Measurements from ENCODE around the gene RBM18.

DNA sequence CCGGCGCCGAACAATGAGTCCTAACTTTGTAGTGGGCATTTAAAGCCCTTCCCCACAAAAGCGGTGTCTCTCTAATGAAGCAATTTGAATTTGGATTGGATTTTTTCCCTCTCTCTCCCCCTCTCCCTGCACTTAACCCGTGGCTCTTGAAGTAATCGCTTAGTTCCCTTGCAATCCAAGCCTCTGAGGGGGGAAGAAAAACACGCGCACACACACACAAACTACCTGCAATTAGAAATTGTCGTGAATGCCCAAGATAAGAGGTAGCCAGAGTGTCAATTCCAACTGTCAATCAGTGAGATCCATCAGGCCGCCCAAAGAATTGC is 37.1 kb downstream of the RBM18 start:
- TF ChIP-seq, protein P1, sequence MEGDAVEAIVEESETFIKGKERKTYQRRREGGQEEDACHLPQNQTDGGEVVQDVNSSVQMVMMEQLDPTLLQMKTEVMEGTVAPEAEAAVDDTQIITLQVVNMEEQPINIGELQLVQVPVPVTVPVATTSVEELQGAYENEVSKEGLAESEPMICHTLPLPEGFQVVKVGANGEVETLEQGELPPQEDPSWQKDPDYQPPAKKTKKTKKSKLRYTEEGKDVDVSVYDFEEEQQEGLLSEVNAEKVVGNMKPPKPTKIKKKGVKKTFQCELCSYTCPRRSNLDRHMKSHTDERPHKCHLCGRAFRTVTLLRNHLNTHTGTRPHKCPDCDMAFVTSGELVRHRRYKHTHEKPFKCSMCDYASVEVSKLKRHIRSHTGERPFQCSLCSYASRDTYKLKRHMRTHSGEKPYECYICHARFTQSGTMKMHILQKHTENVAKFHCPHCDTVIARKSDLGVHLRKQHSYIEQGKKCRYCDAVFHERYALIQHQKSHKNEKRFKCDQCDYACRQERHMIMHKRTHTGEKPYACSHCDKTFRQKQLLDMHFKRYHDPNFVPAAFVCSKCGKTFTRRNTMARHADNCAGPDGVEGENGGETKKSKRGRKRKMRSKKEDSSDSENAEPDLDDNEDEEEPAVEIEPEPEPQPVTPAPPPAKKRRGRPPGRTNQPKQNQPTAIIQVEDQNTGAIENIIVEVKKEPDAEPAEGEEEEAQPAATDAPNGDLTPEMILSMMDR (IDR thresholded peaks at IDR 0.05 in 2 of 3, conservative IDR thresholded peaks at IDR 0.05 in 1 of 3; ENCODE audit: borderline replicate concordance in 1 of 3, insufficient read depth in 1 of 3, low read depth in 2 of 3, low read length in 2 of 3), result no peak
- TF ChIP-seq, protein P2, sequence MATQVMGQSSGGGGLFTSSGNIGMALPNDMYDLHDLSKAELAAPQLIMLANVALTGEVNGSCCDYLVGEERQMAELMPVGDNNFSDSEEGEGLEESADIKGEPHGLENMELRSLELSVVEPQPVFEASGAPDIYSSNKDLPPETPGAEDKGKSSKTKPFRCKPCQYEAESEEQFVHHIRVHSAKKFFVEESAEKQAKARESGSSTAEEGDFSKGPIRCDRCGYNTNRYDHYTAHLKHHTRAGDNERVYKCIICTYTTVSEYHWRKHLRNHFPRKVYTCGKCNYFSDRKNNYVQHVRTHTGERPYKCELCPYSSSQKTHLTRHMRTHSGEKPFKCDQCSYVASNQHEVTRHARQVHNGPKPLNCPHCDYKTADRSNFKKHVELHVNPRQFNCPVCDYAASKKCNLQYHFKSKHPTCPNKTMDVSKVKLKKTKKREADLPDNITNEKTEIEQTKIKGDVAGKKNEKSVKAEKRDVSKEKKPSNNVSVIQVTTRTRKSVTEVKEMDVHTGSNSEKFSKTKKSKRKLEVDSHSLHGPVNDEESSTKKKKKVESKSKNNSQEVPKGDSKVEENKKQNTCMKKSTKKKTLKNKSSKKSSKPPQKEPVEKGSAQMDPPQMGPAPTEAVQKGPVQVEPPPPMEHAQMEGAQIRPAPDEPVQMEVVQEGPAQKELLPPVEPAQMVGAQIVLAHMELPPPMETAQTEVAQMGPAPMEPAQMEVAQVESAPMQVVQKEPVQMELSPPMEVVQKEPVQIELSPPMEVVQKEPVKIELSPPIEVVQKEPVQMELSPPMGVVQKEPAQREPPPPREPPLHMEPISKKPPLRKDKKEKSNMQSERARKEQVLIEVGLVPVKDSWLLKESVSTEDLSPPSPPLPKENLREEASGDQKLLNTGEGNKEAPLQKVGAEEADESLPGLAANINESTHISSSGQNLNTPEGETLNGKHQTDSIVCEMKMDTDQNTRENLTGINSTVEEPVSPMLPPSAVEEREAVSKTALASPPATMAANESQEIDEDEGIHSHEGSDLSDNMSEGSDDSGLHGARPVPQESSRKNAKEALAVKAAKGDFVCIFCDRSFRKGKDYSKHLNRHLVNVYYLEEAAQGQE (IDR thresholded peaks at IDR 0.05; ENCODE audit: low read depth), result no peak
- TF ChIP-seq POLR2AphosphoS5 (IDR thresholded peaks at IDR 0.05; ENCODE audit: low read depth, low read length) (no peak), EZH2 (IDR thresholded peaks at IDR 0.05) (no peak), EZH2phosphoT487 (IDR thresholded peaks at IDR 0.05; ENCODE audit: borderline replicate concordance) (no peak), ELF1 (IDR thresholded peaks at IDR 0.05; ENCODE audit: borderline replicate concordance, low read depth) (no peak), RAD21 (IDR thresholded peaks at IDR 0.05; ENCODE audit: low read depth) (no peak), POLR2A (IDR thresholded peaks at IDR 0.05; ENCODE audit: borderline replicate concordance, extremely low read depth, insufficient read depth, insufficient read length) (no peak), SRF (IDR thresholded peaks at IDR 0.05; ENCODE audit: low read depth) (no peak), FOSL1 (IDR thresholded peaks at IDR 0.05; ENCODE audit: low read depth) (no peak), SP1 (IDR thresholded peaks at IDR 0.05; ENCODE audit: low read depth) (no peak), ZNF274 (IDR thresholded peaks at IDR 0.05; ENCODE audit: low read depth, low read length) (no peak), JUND (IDR thresholded peaks at IDR 0.05) (no peak)

All from HCT116 (cell line).